Ascending aorta (tissue), 2 donors: ENCODE results near the gene DISP1. TPM values are rescaled to one million over a fixed set of nuclear protein-coding genes. Genes with fewer than 3 reads are reported as not detected.

Experiments
- DNase-seq, 2 donors: peaks; one replicate each; pipeline ENCODE4 v3.0.0-alpha.2; 2019; ENCODE audit warnings: low spot score in 2 of 2
- H3K27ac ChIP-seq, 2 donors: fragments of 200-600 bp; sonication (generic); one replicate each; pipeline ENCODE4 v1.5.1; 2016 to 2017; ENCODE audit warnings: mild to moderate bottlenecking in 1 of 2
- H3K27me3 ChIP-seq: fragments of 200-600 bp; sonication (generic); one replicate; pipeline ENCODE4 v1.5.1; 2017
- H3K36me3 ChIP-seq, 2 donors: fragments of 200-600 bp; sonication (generic); one replicate each; pipeline ENCODE4 v1.5.1; 2016
- H3K4me1 ChIP-seq, 2 donors: fragments of 200-600 bp; sonication (generic); one replicate each; pipeline ENCODE4 v1.5.1; 2016 to 2017; ENCODE audit warnings: mild to moderate bottlenecking in 1 of 2
- H3K4me3 ChIP-seq, 2 donors: fragments of 200-600 bp; sonication (generic); one replicate each; pipeline ENCODE4 v1.5.1; 2016 to 2017; ENCODE audit warnings: mild to moderate bottlenecking in 1 of 2
- H3K9me3 ChIP-seq, 2 donors: fragments of 200-600 bp; sonication (generic); one replicate each; pipeline ENCODE4 v1.5.1; 2016
- CTCF ChIP-seq, 3 experiments: fragments of 200-600 bp in 2 of 3; fragments of 450-650 bp in 1 of 3; sonication (generic) in 2 of 3; IDR thresholded peaks; one replicate each; pipeline ENCODE4 v1.5.1; 2016 to 2019; ENCODE audit warnings: antibody characterized with exemption in 3 of 3, mild to moderate bottlenecking in 1 of 3, moderate library complexity in 1 of 3
- intact Hi-C: fragments of 100-400 bp; cut with DNase I; formaldehyde crosslinking; loops from one replicate; pipeline ENCODE4 v1.15.1; 2023
- total RNA-seq: library from RNA; depleted of rRNA; stranded (reverse); fragments of >200 nt; gene quantifications from one replicate; pipeline ENCODE4 v1.1.0, GENCODE V29; 2016

Gene DISP1
- total RNA-seq, 1 donor from 2014 or later = 23.2 TPM

- Histone ChIP-seq H3K4me1 (no peaks in the 10 kb centered on the region), H3K27ac (no peak overlapping the region), H3K4me3 (no peak overlapping the region), H3K27me3 (no peaks in the 10 kb centered on the region), H3K36me3 (no peaks in the 10 kb centered on the region), H3K9me3 (no peaks in the 10 kb centered on the region)
- intact Hi-C loops = no loop called here
- DNase-seq = no peak
- no peak for TF ChIP-seq CTCF (IDR thresholded peaks at IDR 0.05)
These were observed 29.9 kb upstream of the DISP1 start for GRCh38 chr1:222784916-222785315.

GRCh38 chr1:222785529-222785928 is 29.3 kb upstream of the DISP1 start:
- H3K9me3 ChIP-seq = no peaks in the 10 kb centered on the region
- intact Hi-C loops = no loop called here
- no peak for TF ChIP-seq CTCF (IDR thresholded peaks at IDR 0.05)
- H3K4me1 ChIP-seq = no peaks in the 10 kb centered on the region
- no peak for DNase-seq
- H3K27ac ChIP-seq = no peak overlapping the region
- no peaks in the 10 kb centered on the region for H3K36me3 ChIP-seq
- H3K4me3 ChIP-seq = no peak overlapping the region
- H3K27me3 ChIP-seq = no peaks in the 10 kb centered on the region

GRCh38 chr1:222786121-222786520 is 28.7 kb upstream of the DISP1 start:
- Histone ChIP-seq H3K9me3 (no peaks in the 10 kb centered on the region), H3K4me3 (no peak overlapping the region), H3K36me3 (no peaks in the 10 kb centered on the region), H3K27ac (no peak overlapping the region), H3K27me3 (no peaks in the 10 kb centered on the region), H3K4me1 (no peaks in the 10 kb centered on the region)
- intact Hi-C loops = no loop called here
- DNase-seq = no peak
- no peak for TF ChIP-seq CTCF (IDR thresholded peaks at IDR 0.05)

- H3K4me1 ChIP-seq = no peaks in the 10 kb centered on the region
- no peak for TF ChIP-seq CTCF (IDR thresholded peaks at IDR 0.05)
- intact Hi-C loops = no loop called here
- H3K27me3 ChIP-seq = no peaks in the 10 kb centered on the region
- H3K9me3 ChIP-seq = no peaks in the 10 kb centered on the region
- H3K4me3 ChIP-seq = no peak overlapping the region
- no peak overlapping the region for H3K27ac ChIP-seq
- no peaks in the 10 kb centered on the region for H3K36me3 ChIP-seq
- no peak for DNase-seq
These were observed 27.1 kb upstream of the DISP1 start for GRCh38 chr1:222787729-222788128.

- H3K9me3 ChIP-seq = no peaks in the 10 kb centered on the region
- no peaks in the 10 kb centered on the region for H3K4me1 ChIP-seq
- H3K4me3 ChIP-seq = no peak overlapping the region
- intact Hi-C loops = no loop called here
- DNase-seq = no peak
- no peaks in the 10 kb centered on the region for H3K36me3 ChIP-seq
- H3K27ac ChIP-seq = no peak overlapping the region
- no peak for TF ChIP-seq CTCF (IDR thresholded peaks at IDR 0.05)
- H3K27me3 ChIP-seq = no peaks in the 10 kb centered on the region
These were observed 26.3 kb upstream of the DISP1 start for GRCh38 chr1:222788402-222789156.

GRCh38 chr1:222790115-222790514 is 24.7 kb upstream of the DISP1 start:
- H3K36me3 ChIP-seq = no peaks in the 10 kb centered on the region
- H3K27me3 ChIP-seq = no peaks in the 10 kb centered on the region
- no peak for DNase-seq
- no peak overlapping the region for H3K4me3 ChIP-seq
- no peaks in the 10 kb centered on the region for H3K9me3 ChIP-seq
- no peak overlapping the region for H3K27ac ChIP-seq
- no peak for TF ChIP-seq CTCF (IDR thresholded peaks at IDR 0.05)
- intact Hi-C loops = no loop called here
- no peaks in the 10 kb centered on the region for H3K4me1 ChIP-seq
